ENCODE results near the gene RESP18. TPM values are rescaled to one million over a fixed set of nuclear protein-coding genes. Genes with fewer than 3 reads are reported as not detected.
"Not testable (repeated sequence)": the region's sequence is repeated elsewhere in the genome, so short reads cannot be mapped to it uniquely, and the experiment has no call there.

The RESP18 gene
- total RNA-seq, 1 experiment from 2014 or later = not detected

DNA sequence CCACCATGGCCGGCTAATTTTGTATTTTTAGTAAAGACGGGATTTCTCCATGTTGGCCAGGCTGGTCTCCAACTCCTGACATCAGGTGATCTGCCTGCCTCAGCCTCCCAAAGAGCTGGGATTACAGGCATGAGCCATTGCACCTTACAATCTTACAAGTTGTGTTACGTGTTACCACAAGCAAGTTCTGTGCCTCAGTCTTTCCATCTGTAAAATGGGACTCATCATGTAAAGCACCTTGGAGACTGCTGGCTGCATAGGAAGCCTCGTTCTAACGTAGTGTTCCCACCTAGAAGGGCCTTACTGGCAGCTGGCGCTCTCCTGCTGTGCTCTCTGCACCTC is 43.4 kb downstream of the RESP18 start:
- DNase-seq (ENCODE audit: low read depth, low spot score) (no peak), ATAC-seq (no peak)
- no TSS peak for BruUV-seq (replicated peaks)
- Histone ChIP-seq H3K4me1 (ENCODE audit: control insufficient read depth, insufficient read depth, low read length) (peaks cover 4% of the 10 kb centered on the region; the same call in 1 of the 2 replicates), H3K4me3 (ENCODE audit: low read depth in 2 of 2, low read length in 2 of 2) (no peak overlapping the region), H3K27ac (ENCODE audit: low read length) (no peak overlapping the region), H3K36me3 (ENCODE audit: control insufficient read depth, insufficient read depth, low read length) (no peaks in the 10 kb centered on the region), H3K27me3 (ENCODE audit: control insufficient read depth, insufficient read depth, low read length) (no peaks in the 10 kb centered on the region), H3K9me3 (ENCODE audit: control insufficient read depth, insufficient read depth, low read depth, low read length) (no peaks in the 10 kb centered on the region)
- TF ChIP-seq, protein P1, sequence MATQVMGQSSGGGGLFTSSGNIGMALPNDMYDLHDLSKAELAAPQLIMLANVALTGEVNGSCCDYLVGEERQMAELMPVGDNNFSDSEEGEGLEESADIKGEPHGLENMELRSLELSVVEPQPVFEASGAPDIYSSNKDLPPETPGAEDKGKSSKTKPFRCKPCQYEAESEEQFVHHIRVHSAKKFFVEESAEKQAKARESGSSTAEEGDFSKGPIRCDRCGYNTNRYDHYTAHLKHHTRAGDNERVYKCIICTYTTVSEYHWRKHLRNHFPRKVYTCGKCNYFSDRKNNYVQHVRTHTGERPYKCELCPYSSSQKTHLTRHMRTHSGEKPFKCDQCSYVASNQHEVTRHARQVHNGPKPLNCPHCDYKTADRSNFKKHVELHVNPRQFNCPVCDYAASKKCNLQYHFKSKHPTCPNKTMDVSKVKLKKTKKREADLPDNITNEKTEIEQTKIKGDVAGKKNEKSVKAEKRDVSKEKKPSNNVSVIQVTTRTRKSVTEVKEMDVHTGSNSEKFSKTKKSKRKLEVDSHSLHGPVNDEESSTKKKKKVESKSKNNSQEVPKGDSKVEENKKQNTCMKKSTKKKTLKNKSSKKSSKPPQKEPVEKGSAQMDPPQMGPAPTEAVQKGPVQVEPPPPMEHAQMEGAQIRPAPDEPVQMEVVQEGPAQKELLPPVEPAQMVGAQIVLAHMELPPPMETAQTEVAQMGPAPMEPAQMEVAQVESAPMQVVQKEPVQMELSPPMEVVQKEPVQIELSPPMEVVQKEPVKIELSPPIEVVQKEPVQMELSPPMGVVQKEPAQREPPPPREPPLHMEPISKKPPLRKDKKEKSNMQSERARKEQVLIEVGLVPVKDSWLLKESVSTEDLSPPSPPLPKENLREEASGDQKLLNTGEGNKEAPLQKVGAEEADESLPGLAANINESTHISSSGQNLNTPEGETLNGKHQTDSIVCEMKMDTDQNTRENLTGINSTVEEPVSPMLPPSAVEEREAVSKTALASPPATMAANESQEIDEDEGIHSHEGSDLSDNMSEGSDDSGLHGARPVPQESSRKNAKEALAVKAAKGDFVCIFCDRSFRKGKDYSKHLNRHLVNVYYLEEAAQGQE (IDR thresholded peaks at IDR 0.05; ENCODE audit: insufficient read depth in 1 of 2, low read depth in 2 of 2, low read length in 1 of 2) = no peak
- no peak for TF ChIP-seq TCF7L2 (IDR thresholded peaks at IDR 0.05; ENCODE audit: low read depth, low read length)
- TF ChIP-seq, protein P2, sequence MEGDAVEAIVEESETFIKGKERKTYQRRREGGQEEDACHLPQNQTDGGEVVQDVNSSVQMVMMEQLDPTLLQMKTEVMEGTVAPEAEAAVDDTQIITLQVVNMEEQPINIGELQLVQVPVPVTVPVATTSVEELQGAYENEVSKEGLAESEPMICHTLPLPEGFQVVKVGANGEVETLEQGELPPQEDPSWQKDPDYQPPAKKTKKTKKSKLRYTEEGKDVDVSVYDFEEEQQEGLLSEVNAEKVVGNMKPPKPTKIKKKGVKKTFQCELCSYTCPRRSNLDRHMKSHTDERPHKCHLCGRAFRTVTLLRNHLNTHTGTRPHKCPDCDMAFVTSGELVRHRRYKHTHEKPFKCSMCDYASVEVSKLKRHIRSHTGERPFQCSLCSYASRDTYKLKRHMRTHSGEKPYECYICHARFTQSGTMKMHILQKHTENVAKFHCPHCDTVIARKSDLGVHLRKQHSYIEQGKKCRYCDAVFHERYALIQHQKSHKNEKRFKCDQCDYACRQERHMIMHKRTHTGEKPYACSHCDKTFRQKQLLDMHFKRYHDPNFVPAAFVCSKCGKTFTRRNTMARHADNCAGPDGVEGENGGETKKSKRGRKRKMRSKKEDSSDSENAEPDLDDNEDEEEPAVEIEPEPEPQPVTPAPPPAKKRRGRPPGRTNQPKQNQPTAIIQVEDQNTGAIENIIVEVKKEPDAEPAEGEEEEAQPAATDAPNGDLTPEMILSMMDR (IDR thresholded peaks at IDR 0.05) = no peak
- no peak for TF ChIP-seq POLR2AphosphoS5 (IDR thresholded peaks at IDR 0.05; ENCODE audit: low read depth, low read length)
- no peak for TF ChIP-seq SIN3A (IDR thresholded peaks at IDR 0.05; ENCODE audit: borderline replicate concordance, insufficient read depth, low read depth, low read length)
- ChIA-PET POLR2A (no interaction called here), CTCF (no interaction called here)
- intact Hi-C loops (cut with micrococcal nuclease; ENCODE audit: unreplicated experiment) = no loop called here
- in situ Hi-C loops (cut with HindIII; ENCODE audit: low pct_unique_long_range_greater_than_20kb, low sequenced_read_pairs) = no loop called here

DNA sequence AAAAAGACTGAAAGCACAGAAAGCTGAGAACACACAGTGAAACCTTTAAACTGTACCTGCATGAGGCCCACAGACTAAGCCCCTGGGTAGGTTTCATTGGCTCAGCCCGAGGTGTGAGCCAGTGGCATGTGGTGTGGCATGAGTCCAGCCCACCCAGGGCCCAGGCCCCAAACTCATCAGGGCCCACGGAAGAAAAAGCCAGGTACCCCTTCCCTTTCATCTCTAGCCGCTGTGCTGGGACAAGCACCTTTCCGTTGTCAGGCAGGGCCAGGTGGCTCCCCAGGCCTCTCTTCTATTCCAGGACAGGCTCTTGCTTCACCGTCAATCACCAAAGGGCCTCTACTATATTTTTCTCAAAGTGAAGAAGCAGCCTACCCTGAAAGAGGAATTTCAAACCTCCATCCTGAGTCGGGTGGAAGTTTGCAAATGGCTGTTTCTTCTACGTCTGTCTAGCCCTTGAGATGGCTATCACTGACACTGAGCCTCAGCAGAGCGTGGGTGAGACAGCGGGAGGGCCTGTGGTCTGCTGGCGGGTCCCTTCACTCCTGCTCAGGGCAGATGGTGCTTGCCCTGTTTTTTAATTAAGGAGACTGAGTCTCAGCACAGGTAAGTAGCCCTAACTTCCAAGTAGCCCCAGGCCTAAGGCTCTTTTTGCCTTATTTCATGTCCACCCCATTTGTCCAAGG is 44.8 kb downstream of the RESP18 start:
- H3K36me3 ChIP-seq (ENCODE audit: control insufficient read depth, insufficient read depth, low read length) = no peaks in the 10 kb centered on the region
- peaks cover 4% of the 10 kb centered on the region; the same call in 1 of the 2 replicates for H3K4me1 ChIP-seq (ENCODE audit: control insufficient read depth, insufficient read depth, low read length)
- no peak for ATAC-seq
- intact Hi-C loops (cut with micrococcal nuclease; ENCODE audit: unreplicated experiment) (no loop called here), in situ Hi-C loops (cut with HindIII; ENCODE audit: low pct_unique_long_range_greater_than_20kb, low sequenced_read_pairs) (no loop called here)
- CTCF ChIA-PET = no interaction called here
- TF ChIP-seq SIN3A (IDR thresholded peaks at IDR 0.05; ENCODE audit: borderline replicate concordance, insufficient read depth, low read depth, low read length) = no peak
- TF ChIP-seq, protein P1 (IDR thresholded peaks at IDR 0.05; ENCODE audit: insufficient read depth in 1 of 2, low read depth in 2 of 2, low read length in 1 of 2) = no peak
- TF ChIP-seq TCF7L2 (IDR thresholded peaks at IDR 0.05; ENCODE audit: low read depth, low read length) = no peak
- no peak; the same call in 1 of the 2 replicates for TF ChIP-seq POLR2AphosphoS5 (IDR thresholded peaks at IDR 0.05; ENCODE audit: low read depth, low read length)
- TF ChIP-seq, protein P2 (IDR thresholded peaks at IDR 0.05) = no peak
- no TSS peak for BruUV-seq (replicated peaks)
- no peak overlapping the region for H3K27ac ChIP-seq (ENCODE audit: low read length)
- no peak overlapping the region for H3K4me3 ChIP-seq (ENCODE audit: low read depth in 2 of 2, low read length in 2 of 2)
- no peak for DNase-seq (ENCODE audit: low read depth, low spot score)
- POLR2A ChIA-PET = no interaction called here
- H3K27me3 ChIP-seq (ENCODE audit: control insufficient read depth, insufficient read depth, low read length) = no peaks in the 10 kb centered on the region
- no peaks in the 10 kb centered on the region for H3K9me3 ChIP-seq (ENCODE audit: control insufficient read depth, insufficient read depth, low read depth, low read length)

DNA sequence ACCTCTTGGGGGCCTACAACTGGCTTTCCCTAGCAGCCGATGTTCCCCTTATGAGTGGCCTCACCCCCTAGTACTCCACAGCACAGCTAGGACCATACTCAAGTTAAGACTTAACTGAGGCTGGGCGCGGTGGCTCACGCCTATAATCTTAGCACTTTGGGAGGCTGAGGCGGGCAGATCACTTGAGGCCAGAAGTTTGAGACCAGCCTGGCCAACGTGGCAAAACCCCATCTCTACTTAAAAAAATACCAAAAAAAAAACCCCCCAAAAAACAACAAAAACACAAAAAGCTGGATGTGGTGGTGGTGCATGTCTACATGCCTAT is 45.5 kb downstream of the RESP18 start:
- DNase-seq (ENCODE audit: low read depth, low spot score); intact Hi-C loops (cut with micrococcal nuclease; ENCODE audit: unreplicated experiment); BruUV-seq (replicated peaks); H3K4me1 ChIP-seq (ENCODE audit: control insufficient read depth, insufficient read depth, low read length); ATAC-seq; H3K36me3 ChIP-seq (ENCODE audit: control insufficient read depth, insufficient read depth, low read length); in situ Hi-C loops (cut with HindIII; ENCODE audit: low pct_unique_long_range_greater_than_20kb, low sequenced_read_pairs); POLR2A ChIA-PET; H3K27me3 ChIP-seq (ENCODE audit: control insufficient read depth, insufficient read depth, low read length); H3K4me3 ChIP-seq (ENCODE audit: low read depth in 2 of 2, low read length in 2 of 2); H3K27ac ChIP-seq (ENCODE audit: low read length); H3K9me3 ChIP-seq (ENCODE audit: control insufficient read depth, insufficient read depth, low read depth, low read length): not testable (repeated sequence)
- CTCF ChIA-PET = interaction anchor here (0.5 kb wide), 1 partner anchor 282 kb away, joined by 15 read pairs; no protein-coding TSS in a partner anchor
